WTC11 (cell line): ENCODE results near the gene CGA.

ENCODE experiments used
- CTCF ChIP-seq: fragments of 200-600 bp; IDR thresholded peaks from 2 replicates; pipeline ENCODE4 v1.8.0; 2022; ENCODE audit warnings: antibody characterized with exemption
- E2F4 ChIP-seq: sonication (generic); formaldehyde crosslinking; IDR thresholded peaks from 2 replicates; pipeline ENCODE4 v1.8.1; 2022; ENCODE audit warnings: low read depth, mild to moderate bottlenecking, moderate library complexity, missing genetic modification reagents, borderline replicate concordance
- ETV6 ChIP-seq: sonication (generic); formaldehyde crosslinking; IDR thresholded peaks from 2 replicates; pipeline ENCODE4 v1.8.1; 2022; ENCODE audit warnings: mild to moderate bottlenecking, missing genetic modification reagents
- NFE2L1 ChIP-seq: sonication (generic); formaldehyde crosslinking; IDR thresholded peaks from 2 replicates; pipeline ENCODE4 v1.8.1; 2023; ENCODE audit warnings: missing genetic modification reagents

- TF ChIP-seq CTCF (no peak), ETV6 (CRISPR knock-in tag) (no peak), NFE2L1 (CRISPR knock-in tag) (no peak), E2F4 (no peak)
These were observed 7.3 kb upstream of the CGA start for GRCh38 chr6:87102151-87102621.
